ENCODE results near the gene PTPRN2. TPM values are rescaled to one million over a fixed set of nuclear protein-coding genes. Genes with fewer than 3 reads are reported as not detected.

PTPRN2 gene
- total RNA-seq, 1 experiment from 2014 or later: 2.1 TPM

GRCh38 chr7:158535079-158535478 lies 52.5 kb downstream of the PTPRN2 start:
- no peak overlapping the region for H2AFZ ChIP-seq (ENCODE audit: low read depth, low read length, poor library complexity, severe bottlenecking)
- intact Hi-C loops (cut with micrococcal nuclease): no loop called here

More at GRCh38 chr7:158535079-158535478, 52.5 kb downstream of the PTPRN2 start:
- ChIA-PET CTCF (no interaction called here), RAD21 (ENCODE audit: low non-redundant PET in 1 of 2, low total read pairs in 2 of 2, uncharacterized antibody in 2 of 2, unreplicated experiment in 2 of 2) (no interaction called here), POLR2A (no interaction called here)
- Histone ChIP-seq H3K4me3 (replicated peaks in 1 of 2; ENCODE audit: low read depth in 1 of 2, low read length in 2 of 2) (no peak overlapping the region), H3K79me2 (ENCODE audit: insufficient read depth, low read length) (no peaks in the 10 kb centered on the region), H3K27me3 (ENCODE audit: insufficient read depth, low read length) (0 out of 2 replicates have a peak, but pooled peaks cover 3% of the 10 kb centered on the region), H3K9ac (ENCODE audit: low read length) (no peak overlapping the region), H3K9me2 (ENCODE audit: insufficient read depth) (no peaks in the 10 kb centered on the region), H3K9me3 (ENCODE audit: control insufficient read depth in 1 of 2, insufficient read depth in 1 of 2, low read depth in 1 of 2, low read length in 2 of 2) (no peaks in the 10 kb centered on the region), H3K4me2 (ENCODE audit: low read length) (no peak overlapping the region), H3K36me3 (ENCODE audit: control insufficient read depth in 1 of 2, insufficient read depth in 2 of 2, low read length in 2 of 2) (no peaks in the 10 kb centered on the region), H3K4me1 (ENCODE audit: control insufficient read depth in 1 of 2, insufficient read depth in 2 of 2, low read length in 2 of 2) (no peaks in the 10 kb centered on the region), H3K27ac (ENCODE audit: low read depth, low read length) (no peak overlapping the region), H4K20me1 (ENCODE audit: insufficient read depth) (no peaks in the 10 kb centered on the region)
- ATAC-seq (no peak), DNase-seq (ENCODE audit: low read depth, low spot score) (no peak)
- BruUV-seq (replicated peaks): no TSS peak
- TF ChIP-seq EZH2 (IDR thresholded peaks at IDR 0.05) (no peak), EGR1 (IDR thresholded peaks at IDR 0.05; ENCODE audit: low read depth) (no peak), SIN3A (IDR thresholded peaks at IDR 0.05; ENCODE audit: low read depth) (no peak), YY1 (IDR thresholded peaks at IDR 0.05; ENCODE audit: extremely low read depth, insufficient replicate concordance, low read depth, low read length) (no peak), ELF1 (IDR thresholded peaks at IDR 0.05; ENCODE audit: borderline replicate concordance, low read depth) (no peak), EZH2phosphoT487 (IDR thresholded peaks at IDR 0.05; ENCODE audit: borderline replicate concordance) (no peak), POLR2A (IDR thresholded peaks at IDR 0.05; ENCODE audit: borderline replicate concordance, extremely low read depth, insufficient read depth, insufficient read length) (no peak), FOSL1 (IDR thresholded peaks at IDR 0.05; ENCODE audit: low read depth) (no peak), CTCF (IDR thresholded peaks at IDR 0.05 in 2 of 3, conservative IDR thresholded peaks at IDR 0.05 in 1 of 3; ENCODE audit: borderline replicate concordance in 1 of 3, insufficient read depth in 1 of 3, low read depth in 2 of 3, low read length in 2 of 3) (no peak), SRF (IDR thresholded peaks at IDR 0.05; ENCODE audit: low read depth) (no peak), ZNF274 (IDR thresholded peaks at IDR 0.05; ENCODE audit: low read depth, low read length) (no peak), RAD21 (IDR thresholded peaks at IDR 0.05; ENCODE audit: low read depth) (no peak), POLR2AphosphoS5 (IDR thresholded peaks at IDR 0.05; ENCODE audit: low read depth, low read length) (no peak), JUND (IDR thresholded peaks at IDR 0.05) (no peak), TCF7L2 (IDR thresholded peaks at IDR 0.05; ENCODE audit: borderline replicate concordance, extremely low read depth, insufficient read depth, insufficient read length) (no peak), ZFX (IDR thresholded peaks at IDR 0.05) (no peak), REST (IDR thresholded peaks at IDR 0.05; ENCODE audit: low read depth) (no peak), CBX3 (IDR thresholded peaks at IDR 0.05; ENCODE audit: low read depth) (no peak), ZBTB33 (IDR thresholded peaks at IDR 0.05; ENCODE audit: extremely low read depth, insufficient replicate concordance, low read length) (no peak)
- TF ChIP-seq, protein P1, sequence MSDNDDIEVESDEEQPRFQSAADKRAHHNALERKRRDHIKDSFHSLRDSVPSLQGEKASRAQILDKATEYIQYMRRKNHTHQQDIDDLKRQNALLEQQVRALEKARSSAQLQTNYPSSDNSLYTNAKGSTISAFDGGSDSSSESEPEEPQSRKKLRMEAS (IDR thresholded peaks at IDR 0.05): no peak
